DOHH2 (cell line): Measurements from ENCODE around the gene SLC28A1.

Experiments
- H3F3A ChIP-seq: fragments of 200-600 bp; sonication (generic), shearing (Covaris generic); 2 replicates; pipeline ENCODE4 v1.6.0; 2016; ENCODE audit warnings: antibody characterized with exemption, mild to moderate bottlenecking; ENCODE audit not compliant: control insufficient read depth, insufficient read depth
- H3K27ac ChIP-seq: fragments of 200-600 bp; sonication (generic); 2 replicates; pipeline ENCODE4 v1.5.1; 2014; ENCODE audit warnings: low read depth, mild to moderate bottlenecking, low read length, moderate library complexity
- H3K27me3 ChIP-seq: fragments of 200-600 bp; sonication (generic); 2 replicates; pipeline ENCODE4 v1.6.1; 2014; ENCODE audit warnings: mild to moderate bottlenecking, low read length, mixed read lengths; ENCODE audit not compliant: control insufficient read depth
- H3K36me3 ChIP-seq: fragments of 200-600 bp; sonication (generic); 2 replicates; pipeline ENCODE4 v1.6.1; 2014; ENCODE audit warnings: mild to moderate bottlenecking, low read length, moderate library complexity, mixed read lengths; ENCODE audit not compliant: control insufficient read depth
- H3K4me1 ChIP-seq: fragments of 200-600 bp; sonication (generic); 2 replicates; pipeline ENCODE4 v1.6.1; 2014; ENCODE audit warnings: mild to moderate bottlenecking, low read length, mixed read lengths; ENCODE audit not compliant: control insufficient read depth
- H3K4me2 ChIP-seq: fragments of 200-600 bp; sonication (generic); 2 replicates; pipeline ENCODE4 v1.6.0; 2014; ENCODE audit warnings: mild to moderate bottlenecking, low read length, moderate library complexity
- H3K4me3 ChIP-seq: fragments of 200-600 bp; sonication (generic); 2 replicates; pipeline ENCODE4 v1.5.1; 2014; ENCODE audit warnings: mild to moderate bottlenecking, low read length, mixed read lengths
- H3K79me2 ChIP-seq: fragments of 200-600 bp; sonication (generic); 2 replicates; pipeline ENCODE4 v1.6.1; 2014; ENCODE audit warnings: mild to moderate bottlenecking, low read length, mixed read lengths; ENCODE audit not compliant: control insufficient read depth
- H3K9me2 ChIP-seq: fragments of 200-600 bp; sonication (generic); replicated peaks from 2 replicates; pipeline ENCODE4 v1.6.1; 2014; ENCODE audit warnings: mild to moderate bottlenecking, low read length, mixed read lengths; ENCODE audit not compliant: control insufficient read depth
- H3K9me3 ChIP-seq: fragments of 200-600 bp; sonication (generic); 2 replicates; pipeline ENCODE4 v1.6.1; 2014; ENCODE audit warnings: antibody characterized with exemption, low read length, mixed read lengths; ENCODE audit not compliant: control insufficient read depth, insufficient read depth
- H4K20me1 ChIP-seq: fragments of 200-600 bp; sonication (generic); 2 replicates; pipeline ENCODE4 v1.6.0; 2014; ENCODE audit warnings: low read depth, mild to moderate bottlenecking, antibody characterized with exemption, low read length, moderate library complexity; ENCODE audit not compliant: control insufficient read depth, insufficient read depth
- CTCF ChIP-seq: fragments of 200-600 bp; sonication (generic); IDR thresholded peaks from one replicate; pipeline ENCODE4 v1.5.1; 2014; ENCODE audit warnings: antibody characterized with exemption, mild to moderate bottlenecking, low read depth, low read length; ENCODE audit not compliant: poor library complexity, severe bottlenecking
- EZH2phosphoT487 ChIP-seq: fragments of 200-600 bp; sonication (generic); IDR thresholded peaks from 2 replicates; pipeline ENCODE4 v1.6.1; 2017; ENCODE audit warnings: borderline replicate concordance, mild to moderate bottlenecking, antibody characterized with exemption, low read length, moderate library complexity, mixed read lengths

The SLC28A1 gene

GRCh38 chr15:84856731-84857417 lies 27.6 kb upstream of the SLC28A1 start:
- no peaks in the 10 kb centered on the region for H3K9me2 ChIP-seq
- H3K4me1 ChIP-seq, result no peaks in the 10 kb centered on the region
- no peaks in the 10 kb centered on the region for H3K36me3 ChIP-seq
- no peaks in the 10 kb centered on the region for H4K20me1 ChIP-seq
- TF ChIP-seq EZH2phosphoT487 (no peak), CTCF (no peak)
- no peak overlapping the region for H3K4me2 ChIP-seq
- no peak overlapping the region for H3K4me3 ChIP-seq
- no peaks in the 10 kb centered on the region for H3F3A ChIP-seq
- no peak overlapping the region for H3K27ac ChIP-seq
- no peaks in the 10 kb centered on the region for H3K27me3 ChIP-seq
- no peaks in the 10 kb centered on the region for H3K79me2 ChIP-seq
- no peaks in the 10 kb centered on the region for H3K9me3 ChIP-seq

GRCh38 chr15:84857418-84858004 lies 27.0 kb upstream of the SLC28A1 start:
- Histone ChIP-seq H3F3A (no peaks in the 10 kb centered on the region), H3K79me2 (no peaks in the 10 kb centered on the region), H3K27ac (no peak overlapping the region), H4K20me1 (no peaks in the 10 kb centered on the region), H3K4me2 (no peak overlapping the region), H3K36me3 (no peaks in the 10 kb centered on the region), H3K4me1 (no peaks in the 10 kb centered on the region), H3K27me3 (no peaks in the 10 kb centered on the region), H3K4me3 (no peak overlapping the region), H3K9me2 (no peaks in the 10 kb centered on the region), H3K9me3 (no peaks in the 10 kb centered on the region)
- TF ChIP-seq EZH2phosphoT487 (no peak), CTCF (no peak)

- Histone ChIP-seq H3K4me1 (no peaks in the 10 kb centered on the region), H3K4me3 (no peak overlapping the region), H4K20me1 (no peaks in the 10 kb centered on the region), H3K36me3 (no peaks in the 10 kb centered on the region), H3K4me2 (no peak overlapping the region), H3F3A (no peaks in the 10 kb centered on the region), H3K9me2 (no peaks in the 10 kb centered on the region), H3K79me2 (no peaks in the 10 kb centered on the region), H3K27me3 (no peaks in the 10 kb centered on the region), H3K9me3 (no peaks in the 10 kb centered on the region), H3K27ac (no peak overlapping the region)
- no peak for TF ChIP-seq CTCF
- no peak for TF ChIP-seq EZH2phosphoT487
Observed at GRCh38 chr15:84858231-84858630, 26.2 kb upstream of the SLC28A1 start.
